GM19328 (cell line): Measurements from ENCODE around the gene ABCC5.
"Not testable (repeated sequence)": the region's sequence is repeated elsewhere in the genome, so short reads cannot be mapped to it uniquely, and the experiment has no call there.

Source experiments
- ATAC-seq: cut with Tn5 transposase; IDR thresholded peaks from one replicate; pipeline ENCODE4 v1.9.1; 2021; ENCODE audit warnings: mild to moderate bottlenecking, moderate library complexity; ENCODE audit not compliant: unreplicated experiment

The ABCC5 gene

DNA sequence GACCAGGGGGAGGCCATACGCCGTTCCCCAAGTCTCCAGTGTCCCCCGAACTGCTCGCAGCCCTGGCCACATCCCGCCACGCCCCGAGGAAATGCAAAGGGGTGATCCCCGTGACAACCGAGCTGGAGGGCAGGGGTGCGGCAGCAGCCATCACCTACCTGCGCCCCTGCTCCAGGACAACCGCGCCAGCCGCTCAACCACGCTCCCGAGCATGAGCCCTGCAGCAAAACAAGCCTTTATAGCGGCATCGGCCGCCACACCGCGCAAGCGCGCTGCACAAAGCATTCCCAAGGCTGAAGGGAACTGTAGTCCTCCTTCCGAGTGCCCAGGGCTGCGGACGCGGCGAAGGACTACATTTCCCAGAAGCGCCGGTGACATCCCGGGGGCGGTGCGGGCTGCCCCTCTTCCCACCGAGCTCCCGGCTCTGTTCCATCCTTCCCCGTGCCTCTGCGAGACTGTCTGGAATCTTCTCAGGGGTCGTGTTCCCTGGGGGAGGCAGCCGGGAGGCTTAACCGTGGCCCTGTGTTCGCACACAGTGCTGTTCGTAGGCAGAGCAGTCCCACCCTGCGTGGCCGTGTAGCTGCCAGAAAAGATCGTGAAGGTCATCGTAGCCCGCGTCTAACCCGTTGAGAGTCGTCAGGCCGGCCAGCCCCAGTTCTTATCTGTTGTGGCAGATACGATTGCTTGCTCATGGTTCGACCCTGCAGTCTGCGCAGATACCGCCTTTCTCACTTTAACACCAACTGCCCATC is at the start of gene ABCC5:
ABCC5 (minus strand) TSS at position 213 of the 752 bp plus-strand sequence. CDS start 3,492 bp downstream, outside the sequence.
- ATAC-seq: peak; percentile 93

DNA sequence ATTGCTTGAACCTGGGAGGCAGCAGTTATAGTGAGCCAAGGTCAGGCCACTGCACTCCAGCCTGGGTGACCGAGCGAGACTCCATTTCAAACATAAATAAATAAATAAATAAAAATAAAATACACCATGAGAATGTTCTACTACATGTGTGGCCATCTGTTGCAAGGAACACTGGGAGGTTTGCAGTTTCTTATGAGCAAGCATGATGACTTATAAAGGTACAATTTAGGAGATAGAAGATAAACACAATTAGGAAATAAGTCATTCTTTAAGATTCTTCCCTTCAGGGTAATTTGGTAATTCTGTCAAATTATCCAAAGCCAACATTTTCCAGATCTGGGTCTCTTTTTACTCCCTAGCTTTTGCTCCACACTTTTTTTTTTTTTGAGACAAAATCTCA is 48.5 kb upstream of the ABCC5 start:
- ATAC-seq: no peak

DNA sequence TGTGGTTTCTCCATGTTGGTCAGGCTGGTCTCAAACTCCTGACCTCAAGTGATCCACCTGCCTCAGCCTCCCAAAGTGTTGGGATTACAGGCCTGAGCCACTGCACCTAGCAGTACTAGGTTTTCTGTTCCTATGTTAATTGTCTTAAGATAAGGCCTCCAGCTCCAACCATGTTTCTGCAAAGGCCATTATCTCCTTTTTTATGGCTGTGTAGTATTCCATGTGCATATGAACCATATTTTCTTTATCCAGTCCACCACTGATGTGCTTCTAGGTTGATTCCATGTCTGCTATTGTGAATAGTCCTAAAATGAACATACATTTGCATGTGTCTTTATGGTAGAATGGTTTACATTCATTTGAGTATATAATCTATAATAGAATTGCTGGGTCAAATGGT is 45.0 kb upstream of the ABCC5 start:
- no peak for ATAC-seq

DNA sequence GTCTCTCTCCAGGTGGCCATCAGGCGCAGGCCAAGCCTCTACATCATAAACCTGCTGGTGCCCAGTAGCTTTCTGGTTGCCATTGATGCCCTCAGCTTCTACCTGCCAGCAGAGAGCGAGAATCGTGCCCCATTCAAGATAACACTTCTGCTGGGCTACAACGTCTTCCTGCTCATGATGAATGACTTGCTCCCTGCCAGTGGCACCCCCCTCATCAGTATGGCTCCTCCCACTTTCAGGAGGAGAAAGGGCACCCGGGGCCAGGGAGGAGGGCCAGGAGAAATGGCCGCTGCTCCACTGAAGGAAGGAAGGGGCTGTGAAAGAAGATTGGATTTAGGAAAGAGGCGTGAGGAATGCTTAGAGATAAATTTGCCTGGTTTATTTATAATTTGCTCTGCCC is 41.7 kb upstream of the ABCC5 start:
- no peak for ATAC-seq

DNA sequence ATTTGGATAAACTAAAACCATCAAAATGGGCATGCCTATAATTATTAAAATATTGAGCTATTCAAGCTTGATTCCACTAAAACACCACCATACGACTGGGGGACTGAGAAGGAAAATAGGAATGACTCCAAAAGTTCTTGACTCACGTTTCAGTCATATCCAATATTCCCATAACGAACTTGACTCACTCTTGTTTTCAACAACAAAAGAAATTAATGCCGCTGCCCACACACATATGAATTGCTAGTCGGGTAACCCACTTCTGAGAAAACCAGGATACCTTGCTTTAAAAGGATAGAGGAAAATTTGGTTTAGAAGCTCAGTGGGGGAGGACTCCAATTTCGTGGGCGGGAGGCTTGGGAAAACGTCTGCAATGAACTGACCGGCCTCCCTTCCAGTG is 40.3 kb upstream of the ABCC5 start:
- ATAC-seq: no peak

DNA sequence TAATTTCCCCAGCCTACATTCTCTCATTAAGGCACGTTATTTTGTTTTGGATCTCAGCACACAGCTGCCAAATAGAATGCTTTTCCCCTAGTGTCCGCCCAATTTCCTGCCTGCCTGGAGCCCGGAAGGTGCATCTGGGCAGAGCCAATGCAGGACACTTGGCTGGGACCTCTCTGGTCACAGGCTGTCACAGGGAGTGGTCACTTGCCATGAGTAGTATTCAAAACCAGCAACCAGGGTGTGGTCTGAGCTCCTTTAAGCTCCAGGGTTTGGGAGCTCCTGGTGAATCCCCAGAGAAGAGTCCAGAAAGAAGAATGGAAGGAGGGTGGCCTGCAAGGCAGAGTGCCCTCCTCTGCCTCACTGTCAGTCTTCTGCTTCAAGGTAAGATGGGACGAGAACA is 35.1 kb upstream of the ABCC5 start, which contains the start of gene HTR3C:
HTR3C (plus strand) TSS at position 281 of the 400 bp plus-strand sequence; CDS start at position 315, 34 bp downstream.
- no peak for ATAC-seq

DNA sequence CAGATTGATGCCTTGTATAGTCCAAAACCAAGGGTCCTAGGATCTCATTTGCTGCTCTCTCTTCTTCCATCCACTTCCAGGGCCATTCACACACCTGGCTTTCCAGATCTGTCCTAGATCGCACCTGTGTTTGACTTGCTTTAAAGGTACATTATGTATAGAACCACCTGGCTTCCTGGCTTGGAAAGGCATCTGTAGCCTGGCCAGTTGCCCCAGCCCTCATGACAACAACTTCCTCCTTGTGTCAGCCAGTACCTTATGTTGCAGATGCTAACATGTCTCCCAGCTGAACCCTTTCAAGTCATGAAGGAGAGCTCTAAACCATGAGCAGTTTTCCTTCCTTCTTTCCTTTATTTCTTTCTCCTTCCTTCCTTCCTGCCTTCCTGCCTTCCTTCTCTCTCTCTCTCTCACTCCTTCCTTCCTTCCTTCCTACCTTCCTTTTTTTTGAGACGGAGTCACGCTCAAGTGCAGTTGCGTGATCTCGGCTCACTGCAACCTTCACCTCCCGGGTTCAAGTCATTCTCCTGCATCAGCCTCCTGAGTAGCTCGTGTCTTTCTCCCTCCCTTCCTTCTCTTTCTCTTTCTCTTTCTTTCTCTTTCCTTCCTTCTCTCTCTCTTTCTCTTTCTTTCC is 32.6 kb upstream of the ABCC5 start:
- ATAC-seq: no peak

DNA sequence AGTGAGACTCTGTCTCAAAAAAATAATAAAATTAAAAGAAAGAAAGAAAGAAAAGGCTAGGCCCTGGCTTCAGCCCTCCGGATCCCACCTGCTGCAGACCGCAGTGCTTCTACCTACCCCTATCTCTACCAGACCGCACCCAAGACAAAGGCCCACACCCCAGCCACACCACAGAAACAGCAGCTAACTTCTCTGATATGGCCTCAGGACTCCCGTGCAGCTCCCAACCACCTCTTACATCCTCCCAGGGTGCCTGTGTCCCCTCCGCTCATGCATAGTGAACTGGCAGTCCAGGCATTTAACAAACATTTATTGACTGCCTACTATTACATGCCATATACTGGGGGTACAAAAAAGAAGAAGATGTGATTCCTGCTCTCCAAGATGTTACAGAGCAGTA is 28.3 kb upstream of the ABCC5 start:
- ATAC-seq: no peak

DNA sequence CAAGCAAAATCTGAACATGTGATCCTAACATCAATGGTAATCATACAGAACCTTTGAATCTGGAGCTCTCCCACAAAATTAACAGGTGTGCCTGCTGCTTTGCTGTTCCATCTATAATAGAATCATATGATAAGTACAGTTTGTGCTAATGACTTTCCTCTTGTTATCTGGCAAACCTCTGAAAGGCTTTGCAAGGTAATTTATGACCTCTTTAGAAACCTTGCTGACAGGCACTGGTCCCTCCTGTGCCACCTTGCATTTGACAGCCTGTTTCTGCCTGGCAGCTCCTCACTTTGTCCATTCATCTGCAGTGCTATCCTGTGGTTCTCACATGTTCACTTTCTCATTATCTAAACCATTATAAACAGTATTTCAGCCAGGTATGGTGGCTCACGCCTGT is 24.9 kb upstream of the ABCC5 start:
- ATAC-seq: no peak

DNA sequence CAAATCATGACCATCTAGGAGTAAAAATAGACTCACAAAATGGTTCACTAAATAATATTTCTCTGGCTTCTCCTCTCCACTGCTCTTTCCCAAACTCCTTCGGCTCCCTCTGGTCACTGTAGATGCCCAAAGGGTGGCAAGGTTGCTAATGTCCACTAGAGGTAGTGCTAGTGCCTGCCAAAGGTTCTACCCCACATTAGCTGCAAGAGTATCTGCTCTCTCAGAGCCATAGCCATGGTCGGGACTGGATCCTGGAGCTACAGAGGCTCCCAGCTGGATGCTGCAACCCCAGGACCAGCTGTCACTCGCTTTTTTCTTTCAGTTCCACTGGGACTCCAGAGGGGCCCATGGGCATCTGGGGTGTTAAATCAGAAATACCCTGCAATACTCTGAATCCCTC is 22.3 kb upstream of the ABCC5 start:
- ATAC-seq: no peak

DNA sequence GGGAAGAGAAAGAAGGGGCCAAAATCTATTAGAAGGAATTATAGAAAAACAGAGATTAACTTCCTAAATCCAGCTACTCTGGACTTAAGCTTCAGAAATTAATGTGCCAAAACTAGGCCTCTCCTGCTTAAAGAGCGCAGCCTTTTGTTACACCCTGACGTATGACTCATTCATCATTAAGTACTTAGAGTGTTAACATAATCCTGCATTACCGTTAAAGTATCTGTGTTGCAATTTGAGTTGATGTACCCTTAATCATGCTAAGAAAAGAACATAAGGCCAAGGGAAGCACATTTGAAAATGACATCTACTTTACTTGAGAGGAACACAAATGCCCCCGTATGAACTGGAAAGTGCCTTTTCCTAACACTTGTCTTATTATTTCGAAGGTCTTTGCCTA is 21.7 kb upstream of the ABCC5 start:
- no peak for ATAC-seq

DNA sequence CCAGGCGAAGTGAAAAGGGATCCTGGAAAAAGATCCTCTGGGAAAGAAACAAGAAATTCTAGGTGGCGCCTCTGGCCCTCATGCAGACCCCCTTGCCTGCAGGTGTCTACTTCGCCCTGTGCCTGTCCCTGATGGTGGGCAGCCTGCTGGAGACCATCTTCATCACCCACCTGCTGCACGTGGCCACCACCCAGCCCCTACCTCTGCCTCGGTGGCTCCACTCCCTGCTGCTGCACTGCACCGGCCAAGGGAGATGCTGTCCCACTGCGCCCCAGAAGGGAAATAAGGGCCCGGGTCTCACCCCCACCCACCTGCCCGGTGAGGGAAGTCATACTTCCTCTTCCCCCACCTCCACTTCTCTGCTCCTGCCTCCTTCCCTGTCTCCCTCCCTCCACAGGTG is 20.6 kb upstream of the ABCC5 start:
- ATAC-seq: not testable (repeated sequence)

DNA sequence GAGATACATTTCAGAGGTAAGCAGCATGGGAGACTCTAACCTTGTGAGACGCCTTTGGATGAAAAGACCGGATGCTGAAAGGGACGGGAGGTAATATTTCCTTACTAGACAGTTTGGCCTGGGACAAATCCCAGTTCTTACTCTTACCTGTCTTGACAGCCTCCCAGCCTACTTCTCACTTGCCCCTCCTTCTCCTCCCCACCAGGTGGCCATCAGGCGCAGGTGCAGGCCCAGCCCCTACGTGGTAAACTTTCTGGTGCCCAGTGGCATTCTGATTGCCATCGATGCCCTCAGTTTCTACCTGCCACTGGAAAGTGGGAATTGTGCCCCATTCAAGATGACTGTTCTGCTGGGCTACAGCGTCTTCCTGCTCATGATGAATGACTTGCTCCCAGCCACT is 20.1 kb upstream of the ABCC5 start:
- no peak for ATAC-seq

DNA sequence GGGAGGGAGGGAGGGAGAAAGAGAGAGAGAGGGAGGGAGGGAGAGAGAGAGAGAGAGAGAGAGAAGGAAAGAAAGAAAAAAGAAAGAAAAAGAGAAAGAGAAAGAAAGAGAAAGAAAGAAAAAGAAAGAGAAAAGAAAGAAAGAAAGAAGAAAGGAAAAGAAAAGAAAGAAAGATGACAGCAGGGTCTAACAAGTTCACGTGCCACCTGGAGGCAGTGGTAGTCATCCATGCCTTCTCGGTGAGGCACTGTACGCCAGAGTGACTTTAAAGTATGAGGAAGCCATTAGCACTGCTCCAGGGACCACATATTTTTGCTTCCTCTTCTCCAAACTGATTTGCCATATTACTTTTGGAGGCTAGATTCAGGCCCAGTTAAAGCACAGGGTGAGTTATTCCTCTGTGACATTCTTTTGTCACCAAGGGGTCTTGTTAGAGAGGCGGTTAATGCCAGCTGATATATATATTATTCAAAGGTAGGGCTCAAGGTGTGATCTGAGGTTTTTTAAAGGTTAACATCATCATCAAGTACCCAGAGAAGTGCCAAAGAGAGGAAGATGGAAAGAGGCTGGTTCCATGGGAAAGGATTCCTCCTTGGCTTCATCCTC is 13.6 kb upstream of the ABCC5 start, which contains the start of gene HTR3D:
HTR3D (plus strand) TSS at position 556 of the 606 bp plus-strand sequence; CDS start at position 556, 0 bp downstream.
- ATAC-seq: no peak

DNA sequence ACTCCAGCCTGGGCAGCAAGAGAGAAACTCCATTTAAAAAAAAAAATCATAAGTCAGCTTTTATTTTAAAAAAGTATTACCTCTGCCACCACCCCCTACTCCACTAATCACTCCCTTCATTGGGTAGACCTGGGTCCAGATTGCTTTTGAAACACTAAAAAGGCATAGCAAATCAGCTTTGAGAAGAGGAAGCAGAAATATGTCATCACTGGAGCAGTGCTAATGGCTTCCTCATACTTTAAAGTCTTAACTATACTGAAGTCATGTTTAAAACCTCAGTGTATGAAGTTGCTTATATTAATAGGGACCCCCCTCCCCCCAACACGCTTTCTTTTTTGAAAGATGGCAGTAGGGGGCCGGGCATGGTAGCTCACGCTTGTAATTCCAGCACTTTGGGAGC is 12.9 kb upstream of the ABCC5 start:
- no peak for ATAC-seq

DNA sequence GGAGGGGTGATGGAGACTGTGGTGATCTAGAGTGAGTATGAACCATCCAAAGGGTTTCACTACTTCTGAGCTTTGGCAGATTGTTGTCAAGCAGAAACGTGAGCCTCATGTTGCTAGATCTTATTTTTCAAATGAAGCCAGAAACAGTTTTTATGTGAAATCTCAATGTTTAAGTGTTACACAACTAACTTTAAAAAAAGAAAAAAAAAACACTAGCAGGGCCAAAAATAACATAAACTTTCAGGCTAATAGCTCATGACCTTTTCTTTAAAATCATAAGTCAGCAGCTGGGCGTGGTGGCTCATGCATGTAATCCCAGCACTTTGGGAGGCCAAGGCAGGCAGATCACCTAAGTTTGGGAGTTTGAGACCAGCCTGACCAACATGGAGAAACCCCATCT is 11.8 kb upstream of the ABCC5 start:
- ATAC-seq: no peak

DNA sequence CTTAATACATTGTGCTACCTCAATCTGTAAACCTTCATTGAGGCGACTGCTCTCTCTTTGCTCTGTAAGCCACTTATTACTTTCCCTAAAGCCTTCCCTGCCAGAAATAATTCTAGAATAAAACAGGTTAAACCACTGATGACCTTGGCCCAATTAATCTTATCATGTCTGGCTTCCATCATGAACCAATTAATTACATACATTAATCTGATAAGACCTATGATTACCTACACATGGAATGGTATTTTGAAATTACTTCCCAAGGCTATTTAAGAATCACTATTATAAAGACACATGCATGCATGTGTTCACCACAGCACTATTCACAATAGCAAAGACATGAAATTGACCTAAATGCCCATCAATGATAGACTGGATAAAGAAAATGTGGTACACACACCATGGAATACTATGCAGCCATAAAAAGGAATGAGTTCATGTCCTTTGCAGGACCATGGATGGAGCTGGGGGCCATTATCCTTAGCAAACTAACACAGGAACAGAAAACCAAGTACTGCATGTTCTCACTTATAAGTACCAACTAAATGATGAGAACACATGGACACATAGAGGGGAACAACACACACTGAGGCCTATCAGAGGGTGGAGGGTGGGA is 10.7 kb upstream of the ABCC5 start:
- ATAC-seq: not testable (repeated sequence)

DNA sequence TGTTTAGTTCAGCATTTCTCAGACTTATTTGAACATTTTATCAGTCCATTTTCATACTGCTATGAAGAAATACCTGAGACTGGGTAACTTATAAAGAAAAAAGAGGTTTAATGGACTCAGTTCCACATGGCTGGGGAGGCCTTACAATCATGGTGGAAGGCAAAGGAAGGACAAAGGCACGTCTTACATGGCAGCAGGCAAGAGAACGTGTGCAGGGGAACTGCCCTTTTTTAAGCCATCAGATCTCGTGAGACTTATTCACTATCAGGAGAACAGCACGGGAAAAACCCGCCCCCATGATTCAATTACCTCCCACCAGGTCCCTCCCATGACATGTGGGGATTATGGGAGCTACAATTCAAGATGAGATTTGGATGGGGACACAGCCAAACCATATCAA is 7.6 kb upstream of the ABCC5 start:
- ATAC-seq: not testable (repeated sequence)

DNA sequence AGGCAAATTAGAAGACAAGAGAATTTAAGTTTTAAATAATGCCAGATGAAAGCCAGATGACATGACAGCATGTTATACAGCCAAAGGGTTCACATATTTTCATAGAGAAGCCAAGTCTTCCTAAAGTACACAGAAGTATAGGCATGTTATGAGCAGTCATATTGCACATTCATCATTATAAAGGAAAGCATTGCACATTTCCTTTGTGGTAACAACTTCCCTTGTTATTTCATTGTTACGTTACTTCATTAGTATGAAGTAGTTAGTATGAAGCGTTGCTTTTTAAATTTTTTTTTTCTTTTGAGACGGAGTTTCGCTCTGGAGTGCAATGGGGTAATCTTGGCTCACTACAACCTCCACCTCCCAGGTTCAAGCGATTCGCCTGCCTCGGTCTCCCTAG is 4.6 kb upstream of the ABCC5 start:
- no peak for ATAC-seq

DNA sequence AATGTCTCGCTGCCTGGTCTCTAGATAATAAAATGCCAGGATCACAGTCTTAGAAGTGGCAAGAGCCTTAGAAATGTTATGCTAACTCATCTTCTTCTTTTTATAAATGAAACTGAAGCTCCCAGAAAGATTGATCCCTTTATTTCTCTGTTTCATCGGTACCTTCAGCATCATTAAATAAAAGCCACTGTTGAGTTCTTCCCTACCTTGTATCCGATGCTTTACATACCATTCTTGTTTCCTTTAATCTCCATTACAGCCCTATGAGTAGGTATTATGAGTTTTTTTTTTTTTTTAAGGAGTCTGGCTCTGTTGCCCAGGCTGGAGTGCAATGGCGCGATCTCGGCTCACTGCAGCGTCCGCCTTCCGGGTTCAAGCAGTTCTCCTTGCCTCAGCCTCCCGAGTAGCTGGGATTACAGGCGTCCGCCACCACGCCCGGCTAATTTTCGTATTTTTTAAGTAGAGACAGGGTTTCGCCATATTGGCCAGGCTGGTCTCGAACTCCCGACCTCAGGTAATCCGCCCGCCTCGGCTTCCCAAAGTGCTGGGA is 815 bp upstream of the ABCC5 start:
- no peak for ATAC-seq
